OCI-LY3 (cell line): ENCODE measurements around the gene ZCCHC12.

Experiments used
- CTCF ChIP-seq: fragments of 200-600, 300-600 bp; sonication (generic); IDR thresholded peaks from 2 replicates; pipeline ENCODE4 v1.5.1; 2014; ENCODE audit warnings: antibody characterized with exemption, low read length, low read depth
- EZH2phosphoT487 ChIP-seq: fragments of 200-600 bp; shearing (Covaris generic); IDR thresholded peaks from 2 replicates; pipeline ENCODE4 v1.6.1; 2018; ENCODE audit warnings: antibody characterized with exemption, mixed run types, low read depth

GRCh38 chrX:118825227-118825626 lies 1.6 kb downstream of the ZCCHC12 start:
- no peak for TF ChIP-seq CTCF
- no peak for TF ChIP-seq EZH2phosphoT487
